SK-N-MC (cell line): ENCODE results near the gene PTPN12.

ENCODE experiments used
- EZH2 ChIP-seq: fragments of 200-600 bp; sonication (generic); IDR thresholded peaks from one replicate; pipeline ENCODE4 v1.6.1; 2017; ENCODE audit warnings: antibody characterized with exemption
- POLR2AphosphoS5 ChIP-seq: IDR thresholded peaks from 2 replicates; pipeline ENCODE4 v1.6.1; 2012; ENCODE audit warnings: mild to moderate bottlenecking, low read depth, low read length, borderline replicate concordance

- TF ChIP-seq POLR2AphosphoS5 (no peak), EZH2 (no peak)
Measured at GRCh38 chr7:77525231-77525630, 11.9 kb upstream of the PTPN12 start.
